DMS53 treated with DMSO at 0.1 percent for 48 hours (cell line): ENCODE results near the gene LYPD1.

Experiments used
- DNase-seq: peaks from one replicate; lab custom pipeline; 2025; ENCODE audit not compliant: unreplicated experiment; lab: John Stamatoyannopoulos, UW

Gene LYPD1

GRCh38 chr2:132668987-132669907 is 758 bp downstream of the LYPD1 start:
- DNase-seq = no peak

- no peak for DNase-seq
Observed at GRCh38 chr2:132668189-132668823, 1.7 kb downstream of the LYPD1 start.

GRCh38 chr2:132667706-132668105 is 2.3 kb downstream of the LYPD1 start:
- no peak for DNase-seq

GRCh38 chr2:132665401-132666140 is 4.4 kb downstream of the LYPD1 start:
- no peak for DNase-seq

GRCh38 chr2:132664096-132664495 is 5.9 kb downstream of the LYPD1 start:
- no peak for DNase-seq

GRCh38 chr2:132662732-132663131 is 7.3 kb downstream of the LYPD1 start:
- DNase-seq = no peak

- no peak for DNase-seq
Observed at GRCh38 chr2:132659331-132659730, 10.7 kb downstream of the LYPD1 start.

- no peak for DNase-seq
Observed at GRCh38 chr2:132656266-132656975, 13.6 kb downstream of the LYPD1 start.

GRCh38 chr2:132654968-132655367 is 15.0 kb downstream of the LYPD1 start:
- no peak for DNase-seq

GRCh38 chr2:132654335-132654734 is 15.7 kb downstream of the LYPD1 start:
- DNase-seq = no peak

- DNase-seq = no peak
Observed at GRCh38 chr2:132652474-132652873, 17.5 kb downstream of the LYPD1 start.

- no peak for DNase-seq
Observed at GRCh38 chr2:132651115-132652045, 18.6 kb downstream of the LYPD1 start.

- DNase-seq = no peak
Observed at GRCh38 chr2:132646540-132647108, 23.4 kb downstream of the LYPD1 start.

- no peak for DNase-seq
Observed at GRCh38 chr2:132645722-132646539, 24.1 kb downstream of the LYPD1 start.

- DNase-seq = no peak
Observed at GRCh38 chr2:132645176-132645575, 24.8 kb downstream of the LYPD1 start.

- no peak for DNase-seq
Observed at GRCh38 chr2:132642415-132642814, 27.6 kb downstream of the LYPD1 start.

- DNase-seq = no peak
Observed at GRCh38 chr2:132641819-132642218, 28.2 kb downstream of the LYPD1 start.

- no peak for DNase-seq
Observed at GRCh38 chr2:132640116-132640515, 29.9 kb downstream of the LYPD1 start.
